Measurements from ENCODE around the gene CSF2. TPM values are rescaled to one million over a fixed set of nuclear protein-coding genes. Genes with fewer than 3 reads are reported as not detected.

The CSF2 gene
- total and polyA plus RNA-seq, 2 donors (not counting 1 experiment from before 2014, with no cell fraction given) = not detected

DNA sequence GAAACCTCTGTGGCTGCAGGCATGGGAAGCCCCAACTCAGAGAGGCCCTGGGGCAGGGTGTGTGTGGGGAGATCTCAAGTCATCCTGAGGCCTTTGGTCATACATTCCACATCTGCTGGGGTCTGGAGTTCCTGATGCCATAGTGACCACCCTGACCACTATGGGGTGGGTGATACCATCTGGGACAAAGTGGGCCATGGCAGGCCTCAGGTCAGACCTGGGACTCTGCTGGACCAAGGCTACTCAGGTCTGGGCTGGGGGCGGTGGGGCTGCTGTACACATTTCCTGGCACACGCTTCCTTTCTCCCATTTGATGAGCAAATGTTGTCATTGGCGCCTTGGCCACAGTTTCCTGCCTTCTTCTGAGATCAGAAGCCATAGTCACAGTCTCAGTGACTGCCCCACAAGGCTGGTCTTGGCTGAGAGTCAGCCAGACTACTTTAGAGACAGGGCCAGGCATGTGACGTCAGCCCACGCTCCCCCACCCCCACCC lies 47.0 kb upstream of the CSF2 start:
- H4K20me1 ChIP-seq (ENCODE audit: control insufficient read depth, insufficient read depth, low read length, poor library complexity, severe bottlenecking) = no peaks in the 10 kb centered on the region
- H3K27me3 Mint-ChIP-seq = peaks cover 24% of the 10 kb centered on the region
- H3K9me3 Mint-ChIP-seq (ENCODE audit: insufficient read depth) = no peaks in the 10 kb centered on the region
- H3K27ac ChIP-seq (ENCODE audit: low read length in 2 of 2) = no peak overlapping the region
- H3K27ac Mint-ChIP-seq = no peak overlapping the region
- POLR2A ChIA-PET = no interaction called here
- peaks cover 0 to 8% (median 1%) of the 10 kb centered on the region in 4 experiments for H3K27me3 ChIP-seq (replicated peaks in 1 of 4; ENCODE audit: control extremely low read depth in 1 of 4, control insufficient read depth in 3 of 4, insufficient read depth in 4 of 4, low read length in 3 of 4)
- H3K79me2 ChIP-seq (ENCODE audit: control insufficient read depth, insufficient read depth, low read length) = no peaks in the 10 kb centered on the region
- no peaks in the 10 kb centered on the region for H3K36me3 ChIP-seq (replicated peaks in 1 of 2; ENCODE audit: control extremely low read depth in 1 of 2, control insufficient read depth in 1 of 2, extremely low read depth in 1 of 2, insufficient read depth in 2 of 2, low read length in 1 of 2)
- H3K4me2 ChIP-seq (replicated peaks; ENCODE audit: low read depth, low read length, poor library complexity, severe bottlenecking) = no peak overlapping the region
- no peak overlapping the region for H3K4me3 ChIP-seq (ENCODE audit: control extremely low read depth in 1 of 5, extremely low read depth in 1 of 5, insufficient read depth in 1 of 5, low read depth in 2 of 5, low read length in 4 of 5)
- ATAC-seq (ENCODE audit: low read depth) = no peak
- CTCF ChIA-PET = no interaction called here
- H3K4me1 Mint-ChIP-seq = no peaks in the 10 kb centered on the region
- intact Hi-C loops (cut with micrococcal nuclease) = no loop called here
- H3K9ac ChIP-seq (ENCODE audit: low read length) = no peak overlapping the region
- no peaks in the 10 kb centered on the region for H3K4me1 ChIP-seq (ENCODE audit: control insufficient read depth in 2 of 2, insufficient read depth in 2 of 2, low read length in 2 of 2)
- no peak for DNase-seq
- TF ChIP-seq, protein P1, sequence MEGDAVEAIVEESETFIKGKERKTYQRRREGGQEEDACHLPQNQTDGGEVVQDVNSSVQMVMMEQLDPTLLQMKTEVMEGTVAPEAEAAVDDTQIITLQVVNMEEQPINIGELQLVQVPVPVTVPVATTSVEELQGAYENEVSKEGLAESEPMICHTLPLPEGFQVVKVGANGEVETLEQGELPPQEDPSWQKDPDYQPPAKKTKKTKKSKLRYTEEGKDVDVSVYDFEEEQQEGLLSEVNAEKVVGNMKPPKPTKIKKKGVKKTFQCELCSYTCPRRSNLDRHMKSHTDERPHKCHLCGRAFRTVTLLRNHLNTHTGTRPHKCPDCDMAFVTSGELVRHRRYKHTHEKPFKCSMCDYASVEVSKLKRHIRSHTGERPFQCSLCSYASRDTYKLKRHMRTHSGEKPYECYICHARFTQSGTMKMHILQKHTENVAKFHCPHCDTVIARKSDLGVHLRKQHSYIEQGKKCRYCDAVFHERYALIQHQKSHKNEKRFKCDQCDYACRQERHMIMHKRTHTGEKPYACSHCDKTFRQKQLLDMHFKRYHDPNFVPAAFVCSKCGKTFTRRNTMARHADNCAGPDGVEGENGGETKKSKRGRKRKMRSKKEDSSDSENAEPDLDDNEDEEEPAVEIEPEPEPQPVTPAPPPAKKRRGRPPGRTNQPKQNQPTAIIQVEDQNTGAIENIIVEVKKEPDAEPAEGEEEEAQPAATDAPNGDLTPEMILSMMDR (IDR thresholded peaks at IDR 0.05) = no peak
- TF ChIP-seq EZH2 (IDR thresholded peaks at IDR 0.05; ENCODE audit: borderline replicate concordance, insufficient read depth, low read depth, low read length, poor library complexity, severe bottlenecking) = no peak
- no peak overlapping the region for H3K4me3 Mint-ChIP-seq
- WGBS (ENCODE audit: insufficient coverage) = 87% methylated on average over 3 of the region's 5 CpGs
- H2AFZ ChIP-seq (ENCODE audit: insufficient read depth, low read depth, low read length, poor library complexity, severe bottlenecking) = no peak overlapping the region
- H3K9me3 ChIP-seq (ENCODE audit: control extremely low read depth in 1 of 3, control insufficient read depth in 2 of 3, insufficient read depth in 1 of 3, low read length in 2 of 3) = peaks cover 0 to 3% (median 0%) of the 10 kb centered on the region in 3 donors

DNA sequence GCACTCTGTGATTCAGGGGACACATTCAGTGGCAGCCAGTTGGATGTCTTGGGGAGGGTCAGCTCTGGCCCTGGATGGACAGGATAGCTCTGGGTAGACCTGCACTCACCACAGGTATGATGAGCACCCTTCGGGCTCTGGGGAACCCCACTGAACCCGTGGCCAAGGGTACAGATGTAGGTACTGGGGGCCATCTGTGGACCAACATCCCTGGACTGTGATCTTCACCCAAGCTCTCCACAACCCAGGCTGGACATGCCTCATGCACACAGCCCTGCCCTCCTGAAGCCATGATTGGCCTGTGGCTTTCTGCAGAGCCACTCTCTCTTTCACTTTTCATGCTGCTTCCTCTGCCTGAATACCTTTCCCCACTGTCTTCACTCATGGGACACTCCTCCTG lies 46.6 kb upstream of the CSF2 start:
- H3K4me1 Mint-ChIP-seq = no peaks in the 10 kb centered on the region
- Histone ChIP-seq H3K27ac (ENCODE audit: low read length in 2 of 2) (no peak overlapping the region), H2AFZ (ENCODE audit: insufficient read depth, low read depth, low read length, poor library complexity, severe bottlenecking) (no peak overlapping the region), H3K36me3 (replicated peaks in 1 of 2; ENCODE audit: control extremely low read depth in 1 of 2, control insufficient read depth in 1 of 2, extremely low read depth in 1 of 2, insufficient read depth in 2 of 2, low read length in 1 of 2) (no peaks in the 10 kb centered on the region), H3K9ac (ENCODE audit: low read length) (no peak overlapping the region), H3K27me3 (replicated peaks in 1 of 4; ENCODE audit: control extremely low read depth in 1 of 4, control insufficient read depth in 3 of 4, insufficient read depth in 4 of 4, low read length in 3 of 4) (peaks cover 0 to 9% (median 1%) of the 10 kb centered on the region in 4 experiments), H3K79me2 (ENCODE audit: control insufficient read depth, insufficient read depth, low read length) (no peaks in the 10 kb centered on the region), H4K20me1 (ENCODE audit: control insufficient read depth, insufficient read depth, low read length, poor library complexity, severe bottlenecking) (no peaks in the 10 kb centered on the region), H3K4me1 (ENCODE audit: control insufficient read depth in 2 of 2, insufficient read depth in 2 of 2, low read length in 2 of 2) (no peaks in the 10 kb centered on the region), H3K9me3 (ENCODE audit: control extremely low read depth in 1 of 3, control insufficient read depth in 2 of 3, insufficient read depth in 1 of 3, low read length in 2 of 3) (peaks cover 0 to 3% (median 0%) of the 10 kb centered on the region in 3 donors), H3K4me2 (replicated peaks; ENCODE audit: low read depth, low read length, poor library complexity, severe bottlenecking) (no peak overlapping the region), H3K4me3 (ENCODE audit: control extremely low read depth in 1 of 5, extremely low read depth in 1 of 5, insufficient read depth in 1 of 5, low read depth in 2 of 5, low read length in 4 of 5) (no peak overlapping the region)
- H3K27ac Mint-ChIP-seq = no peak overlapping the region
- ChIA-PET CTCF (interaction anchor here (1.4 kb wide), 1 partner anchor 21 kb away, joined by 3 read pairs; no protein-coding TSS in a partner anchor), POLR2A (no interaction called here)
- H3K27me3 Mint-ChIP-seq = peaks cover 28% of the 10 kb centered on the region
- no peak for TF ChIP-seq EZH2 (IDR thresholded peaks at IDR 0.05; ENCODE audit: borderline replicate concordance, insufficient read depth, low read depth, low read length, poor library complexity, severe bottlenecking)
- TF ChIP-seq, protein P1 (IDR thresholded peaks at IDR 0.05) = no peak
- intact Hi-C loops (cut with micrococcal nuclease) = no loop called here
- DNase-seq = no peak
- no peak overlapping the region for H3K4me3 Mint-ChIP-seq
- ATAC-seq (ENCODE audit: low read depth) = no peak
- no peaks in the 10 kb centered on the region for H3K9me3 Mint-ChIP-seq (ENCODE audit: insufficient read depth)
- WGBS (ENCODE audit: insufficient coverage) = 85% methylated on average over 2 of the region's 2 CpGs

Measured in B cell (primary cell).